ENCODE measurements around the gene TRIM54. TPM values are rescaled to one million over a fixed set of nuclear protein-coding genes. Genes with fewer than 3 reads are reported as not detected.

Gene TRIM54
- total and polyA plus RNA-seq, 9 of the 15 experiments (the other 6 are each of a cell fraction or from before 2014, with no cell fraction given), result not detected

GRCh38 chr2:27353762-27354596 is 71.8 kb downstream of the TRIM54 start (continued):
- no peak for TF ChIP-seq ID3 (CRISPR knock-in tag; IDR thresholded peaks at IDR 0.05)
- TF ChIP-seq ID3 (tag; IDR thresholded peaks at IDR 0.05), result no peak
- no peak for TF ChIP-seq CCAR2 (IDR thresholded peaks at IDR 0.05; ENCODE audit: low read depth, low read length)
- no peak for TF ChIP-seq TEAD4 (IDR thresholded peaks at IDR 0.05; ENCODE audit: low read length)
- TF ChIP-seq TEAD4 (CRISPR knock-in tag; IDR thresholded peaks at IDR 0.05; ENCODE audit: borderline replicate concordance), result no peak
- TF ChIP-seq FOSL1 (tag; conservative IDR thresholded peaks at IDR 0.05), result peak; percentile 52
- no peak for TF ChIP-seq GABPB1 (CRISPR knock-in tag; IDR thresholded peaks at IDR 0.05)
- no peak for TF ChIP-seq IRF9 (tag; IDR thresholded peaks at IDR 0.05)
- no peak for TF ChIP-seq RAD21 (CRISPR knock-in tag; conservative IDR thresholded peaks at IDR 0.05 in 1 of 2, IDR thresholded peaks at IDR 0.05 in 1 of 2)
- TF ChIP-seq ARNT (IDR thresholded peaks at IDR 0.05), result no peak; a peak in 2 of 4 replicates
- no peak for TF ChIP-seq COPS2 (conservative IDR thresholded peaks at IDR 0.05)
- TF ChIP-seq E4F1 (CRISPR knock-in tag; IDR thresholded peaks at IDR 0.05; ENCODE audit: borderline replicate concordance), result no peak
- peak; percentile 45 for TF ChIP-seq MTA3 (IDR thresholded peaks at IDR 0.05; ENCODE audit: borderline replicate concordance)
- TF ChIP-seq CBX1 (IDR thresholded peaks at IDR 0.05; ENCODE audit: low read depth), result no peak
- TF ChIP-seq TCF7L2 (IDR thresholded peaks at IDR 0.05; ENCODE audit: low read depth, low read length), result no peak
- TF ChIP-seq CHD2 (IDR thresholded peaks at IDR 0.05; ENCODE audit: low read depth, low read length), result no peak
- TF ChIP-seq ARID4B (CRISPR knock-in tag; IDR thresholded peaks at IDR 0.05), result no peak
- TF ChIP-seq TFE3 (CRISPR knock-in tag; IDR thresholded peaks at IDR 0.05), result no peak
